Spleen (tissue), 7 donors: ENCODE data around the gene MAGI2.

Source experiments
- POLR2A ChIP-seq, 3 donors: fragments of 450-650 bp; IDR thresholded peaks; one replicate each; pipeline ENCODE4 v1.5.1; 2017; ENCODE audit warnings: antibody characterized with exemption in 3 of 3, mild to moderate bottlenecking in 1 of 3
- POLR2AphosphoS5 ChIP-seq, 3 donors: sonication (generic); formaldehyde crosslinking; IDR thresholded peaks; one replicate each; pipeline ENCODE4 v1.5.1; 2017; ENCODE audit warnings: antibody characterized with exemption in 3 of 3
- TF ChIP-seq, protein P1 (sequence below), 11 experiments: fragments of 200-600 bp in 7 of 11; fragments of 450-650 bp in 4 of 11; sonication (generic) in 4 of 11; IDR thresholded peaks in 8 of 11; conservative IDR thresholded peaks in 3 of 11; 1 replicate in 7 of 11; 2 replicates in 4 of 11; pipeline versions ENCODE4 v1.4.0 to v1.8.0; 2016 to 2021; ENCODE audit warnings: antibody characterized with exemption in 11 of 11, inconsistent platforms in 4 of 11, mild to moderate bottlenecking in 1 of 11
- donor health status: DM: no; HTN: no; CAD: no; lungs with moderate emphysema.
- donor health status: DM: no; HTN: no; CAD: no.
- donor health status: DM: no; HTN: no; CAD: no.

DNA sequence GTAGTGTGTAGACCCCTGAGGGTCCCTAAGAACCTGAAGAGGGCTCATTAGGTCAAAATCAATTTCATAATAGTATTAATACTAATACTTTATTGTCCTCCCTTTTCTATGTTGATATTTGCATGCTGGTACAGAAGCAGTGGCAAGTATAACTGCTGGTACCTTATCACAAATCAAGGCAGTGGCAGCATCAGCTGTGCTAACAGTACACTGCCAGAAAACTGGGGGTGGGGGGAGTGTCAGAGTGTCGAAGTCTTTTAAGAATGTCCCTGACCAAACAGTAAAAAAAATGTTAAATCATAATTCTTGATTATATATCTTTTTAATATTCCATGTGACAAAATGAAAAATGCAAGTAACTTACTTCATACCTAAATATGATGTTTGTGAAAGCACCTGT lies 716.9 kb downstream of the MAGI2 start:
- TF ChIP-seq, protein P1, sequence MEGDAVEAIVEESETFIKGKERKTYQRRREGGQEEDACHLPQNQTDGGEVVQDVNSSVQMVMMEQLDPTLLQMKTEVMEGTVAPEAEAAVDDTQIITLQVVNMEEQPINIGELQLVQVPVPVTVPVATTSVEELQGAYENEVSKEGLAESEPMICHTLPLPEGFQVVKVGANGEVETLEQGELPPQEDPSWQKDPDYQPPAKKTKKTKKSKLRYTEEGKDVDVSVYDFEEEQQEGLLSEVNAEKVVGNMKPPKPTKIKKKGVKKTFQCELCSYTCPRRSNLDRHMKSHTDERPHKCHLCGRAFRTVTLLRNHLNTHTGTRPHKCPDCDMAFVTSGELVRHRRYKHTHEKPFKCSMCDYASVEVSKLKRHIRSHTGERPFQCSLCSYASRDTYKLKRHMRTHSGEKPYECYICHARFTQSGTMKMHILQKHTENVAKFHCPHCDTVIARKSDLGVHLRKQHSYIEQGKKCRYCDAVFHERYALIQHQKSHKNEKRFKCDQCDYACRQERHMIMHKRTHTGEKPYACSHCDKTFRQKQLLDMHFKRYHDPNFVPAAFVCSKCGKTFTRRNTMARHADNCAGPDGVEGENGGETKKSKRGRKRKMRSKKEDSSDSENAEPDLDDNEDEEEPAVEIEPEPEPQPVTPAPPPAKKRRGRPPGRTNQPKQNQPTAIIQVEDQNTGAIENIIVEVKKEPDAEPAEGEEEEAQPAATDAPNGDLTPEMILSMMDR (IDR thresholded peaks at IDR 0.05 in 8 of 11, conservative IDR thresholded peaks at IDR 0.05 in 3 of 11) = no peak
- no peak for TF ChIP-seq POLR2A (IDR thresholded peaks at IDR 0.05)
- TF ChIP-seq POLR2AphosphoS5 (IDR thresholded peaks at IDR 0.05) = no peak
